PC-3 (cell line): Measurements from ENCODE around the gene AVL9. TPM values are rescaled to one million over a fixed set of nuclear protein-coding genes. Genes with fewer than 3 reads are reported as not detected.

Source experiments
- ATAC-seq: fragments of 200-7000 bp; cut with Tn5 transposase; 2 replicates; pipeline ENCODE4 v1.9.1; 2020; ENCODE audit warnings: mild to moderate bottlenecking, moderate library complexity
- BruUV-seq: library from RNA; stranded (reverse); fragments of 400-500 nt; replicated peaks from 2 replicates; lab custom pipeline; 2021; lab: Mats Ljungman, UMichigan
- CTCF ChIA-PET: fragments of 300-600 bp; sonication (Branson Sonifier 250); formaldehyde crosslinking; loops from one replicate; lab custom pipeline; 2022; ENCODE audit warnings: antibody characterized with exemption; lab: Charles Lee
- POLR2A ChIA-PET: fragments of 300-600 bp; sonication (Branson Sonifier 250); formaldehyde crosslinking; loops from one replicate; lab custom pipeline; 2022; ENCODE audit warnings: antibody characterized with exemption; ENCODE audit not compliant: unreplicated experiment; lab: Charles Lee
- DNase-seq: peaks from one replicate; pipeline ENCODE4 v3.0.0-alpha.2; 2015
- H2AFZ ChIP-seq: fragments of 300-600 bp; sonication (generic); 2 replicates; pipeline ENCODE4 v1.6.0; 2016; ENCODE audit warnings: antibody characterized with exemption, low read length
- H3F3A ChIP-seq: fragments of 300-600 bp; sonication (generic); one replicate; pipeline ENCODE4 v1.6.0; 2017; ENCODE audit warnings: antibody characterized with exemption, low read length, control low read depth, mild to moderate bottlenecking; ENCODE audit not compliant: unreplicated experiment
- H3K27ac ChIP-seq: fragments of 300-600 bp; sonication (generic); 2 replicates; pipeline ENCODE4 v1.5.1; 2016; ENCODE audit warnings: mild to moderate bottlenecking, low read length
- H3K27me3 ChIP-seq: fragments of 300-600 bp; sonication (generic); 2 replicates; pipeline ENCODE4 v1.6.1; 2016; ENCODE audit warnings: low read length, mixed read lengths
- H3K36me3 ChIP-seq: fragments of 300-600 bp; sonication (generic); 2 replicates; pipeline ENCODE4 v1.6.1; 2016; ENCODE audit warnings: low read depth, mixed run types, low read length, mixed read lengths
- H3K4me1 ChIP-seq: fragments of 300-600 bp; sonication (generic); 2 replicates; pipeline ENCODE4 v1.5.1; 2016; ENCODE audit warnings: low read length; ENCODE audit not compliant: insufficient read depth
- H3K4me2 ChIP-seq: fragments of 300-600 bp; sonication (generic); 2 replicates; pipeline ENCODE4 v1.6.0; 2016; ENCODE audit warnings: low read length
- H3K4me3 ChIP-seq: fragments of 300-600 bp; sonication (generic); 2 replicates; pipeline ENCODE4 v1.5.1; 2016; ENCODE audit warnings: mild to moderate bottlenecking, low read length, mixed read lengths
- H3K79me2 ChIP-seq: fragments of 300-600 bp; sonication (generic); 2 replicates; pipeline ENCODE4 v1.6.1; 2017; ENCODE audit warnings: low read length, mixed read lengths
- H3K9ac ChIP-seq: fragments of 300-600 bp; sonication (generic); 2 replicates; pipeline ENCODE4 v1.6.0; 2016; ENCODE audit warnings: mild to moderate bottlenecking, low read length
- H3K9me2 ChIP-seq: fragments of 300-600 bp; sonication (generic); replicated peaks from 2 replicates; pipeline ENCODE4 v1.6.1; 2016; ENCODE audit warnings: mixed run types, low read length, mixed read lengths
- H3K9me3 ChIP-seq: fragments of 300-600 bp; sonication (generic); 2 replicates; pipeline ENCODE4 v1.6.1; 2016; ENCODE audit warnings: low read length, mixed read lengths
- H4K20me1 ChIP-seq: fragments of 300-600 bp; sonication (generic); 2 replicates; pipeline ENCODE4 v1.6.1; 2016; ENCODE audit warnings: low read length, mixed read lengths
- EZH2 ChIP-seq: fragments of 300-600 bp; sonication (generic); IDR thresholded peaks from one replicate; pipeline ENCODE4 v1.6.1; 2017; ENCODE audit warnings: antibody characterized with exemption, mild to moderate bottlenecking, low read length; ENCODE audit not compliant: unreplicated experiment
- EZH2phosphoT487 ChIP-seq: fragments of 300-600 bp; sonication (generic); IDR thresholded peaks from 2 replicates; pipeline ENCODE4 v1.6.1; 2018; ENCODE audit warnings: mild to moderate bottlenecking, antibody characterized with exemption, low read length, borderline replicate concordance
- intact Hi-C: fragments of 100-400 bp; cut with micrococcal nuclease; formaldehyde crosslinking; loops from 2 replicates; pipeline ENCODE4 v1.9.0; 2023
- total RNA-seq: library from RNA; depleted of rRNA; stranded (reverse); fragments of >200 nt; gene quantifications from 2 replicates; pipeline ENCODE4 v1.2.3, GENCODE V29; 2014
- TF ChIP-seq, protein P1 (sequence below): fragments of 300-600 bp; sonication (generic); conservative IDR thresholded peaks from 2 replicates; pipeline ENCODE4 v1.5.1; 2017; ENCODE audit warnings: antibody characterized with exemption, low read depth, mild to moderate bottlenecking, low read length

The AVL9 gene
- total RNA-seq, 1 experiment from 2014 or later: 13.2 TPM

DNA sequence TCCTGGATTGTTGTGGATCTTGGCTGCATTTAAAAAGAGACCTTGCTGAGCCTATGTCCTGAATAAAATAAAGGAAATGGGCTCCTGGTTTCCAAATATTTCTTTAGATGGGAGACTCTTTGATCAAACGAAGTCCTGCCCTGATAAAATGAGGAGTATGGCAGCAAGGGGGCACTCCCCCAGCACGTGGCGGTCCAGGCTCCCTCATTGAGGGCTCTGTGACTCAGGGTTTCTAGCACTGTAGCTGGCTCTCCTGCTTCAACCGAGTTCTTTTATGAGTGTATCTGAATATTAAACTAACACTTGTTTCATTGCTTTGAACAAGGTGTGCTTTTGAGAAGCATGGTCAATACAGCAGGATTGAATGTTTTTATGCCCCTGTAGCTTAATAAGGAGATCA is 114.2 kb downstream of the AVL9 start:
- Histone ChIP-seq H3K9me3 (no peaks in the 10 kb centered on the region), H3K9ac (no peak overlapping the region), H3K4me1 (no peaks in the 10 kb centered on the region), H3K9me2 (no peaks in the 10 kb centered on the region), H2AFZ (no peak overlapping the region), H3K4me2 (no peak overlapping the region), H3K4me3 (no peak overlapping the region), H3K79me2 (no peaks in the 10 kb centered on the region), H3K27me3 (no peaks in the 10 kb centered on the region), H3K36me3 (no peaks in the 10 kb centered on the region), H4K20me1 (no peaks in the 10 kb centered on the region), H3K27ac (no peak overlapping the region), H3F3A (no peaks in the 10 kb centered on the region)
- intact Hi-C loops: no loop called here
- no TSS peak for BruUV-seq
- TF ChIP-seq EZH2phosphoT487 (no peak), EZH2 (no peak)
- TF ChIP-seq, protein P1, sequence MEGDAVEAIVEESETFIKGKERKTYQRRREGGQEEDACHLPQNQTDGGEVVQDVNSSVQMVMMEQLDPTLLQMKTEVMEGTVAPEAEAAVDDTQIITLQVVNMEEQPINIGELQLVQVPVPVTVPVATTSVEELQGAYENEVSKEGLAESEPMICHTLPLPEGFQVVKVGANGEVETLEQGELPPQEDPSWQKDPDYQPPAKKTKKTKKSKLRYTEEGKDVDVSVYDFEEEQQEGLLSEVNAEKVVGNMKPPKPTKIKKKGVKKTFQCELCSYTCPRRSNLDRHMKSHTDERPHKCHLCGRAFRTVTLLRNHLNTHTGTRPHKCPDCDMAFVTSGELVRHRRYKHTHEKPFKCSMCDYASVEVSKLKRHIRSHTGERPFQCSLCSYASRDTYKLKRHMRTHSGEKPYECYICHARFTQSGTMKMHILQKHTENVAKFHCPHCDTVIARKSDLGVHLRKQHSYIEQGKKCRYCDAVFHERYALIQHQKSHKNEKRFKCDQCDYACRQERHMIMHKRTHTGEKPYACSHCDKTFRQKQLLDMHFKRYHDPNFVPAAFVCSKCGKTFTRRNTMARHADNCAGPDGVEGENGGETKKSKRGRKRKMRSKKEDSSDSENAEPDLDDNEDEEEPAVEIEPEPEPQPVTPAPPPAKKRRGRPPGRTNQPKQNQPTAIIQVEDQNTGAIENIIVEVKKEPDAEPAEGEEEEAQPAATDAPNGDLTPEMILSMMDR: no peak
- ATAC-seq (no peak), DNase-seq (no peak)
- POLR2A ChIA-PET: no interaction called here
- CTCF ChIA-PET: interaction anchor here (0.5 kb wide), 1 partner anchor 1298 kb away, joined by 4 read pairs; no protein-coding TSS in a partner anchor

GRCh38 chr7:32611201-32612099 is 116.2 kb downstream of the AVL9 start:
- ChIA-PET CTCF (no interaction called here), POLR2A (no interaction called here)
- BruUV-seq: no TSS peak
- ATAC-seq (0 out of 2 replicates have a peak, but pooled peaks have one; percentile 13), DNase-seq (no peak)
- Histone ChIP-seq H4K20me1 (no peaks in the 10 kb centered on the region), H3F3A (no peaks in the 10 kb centered on the region), H2AFZ (no peak overlapping the region), H3K4me2 (no peak overlapping the region), H3K9me3 (no peaks in the 10 kb centered on the region), H3K9ac (no peak overlapping the region), H3K9me2 (no peaks in the 10 kb centered on the region), H3K27me3 (no peaks in the 10 kb centered on the region), H3K27ac (no peak overlapping the region), H3K79me2 (no peaks in the 10 kb centered on the region), H3K36me3 (no peaks in the 10 kb centered on the region), H3K4me1 (peaks cover under 1% of the 10 kb centered on the region; the same call in 1 of the 2 replicates), H3K4me3 (no peak overlapping the region)
- intact Hi-C loops: no loop called here
- no peak for TF ChIP-seq EZH2phosphoT487
- TF ChIP-seq, protein P1: no peak
- no peak for TF ChIP-seq EZH2

- TF ChIP-seq, protein P1: no peak
- TF ChIP-seq EZH2phosphoT487 (no peak), EZH2 (no peak)
- ChIA-PET CTCF (no interaction called here), POLR2A (no interaction called here)
- no peaks in the 10 kb centered on the region for H3K79me2 ChIP-seq
- H3K4me1 ChIP-seq: peaks cover 3% of the 10 kb centered on the region; the same call in 1 of the 2 replicates
- H3K36me3 ChIP-seq: no peaks in the 10 kb centered on the region
- no peaks in the 10 kb centered on the region for H3K27me3 ChIP-seq
- intact Hi-C loops: no loop called here
- no peaks in the 10 kb centered on the region for H3K9me2 ChIP-seq
- no peaks in the 10 kb centered on the region for H3F3A ChIP-seq
- no peaks in the 10 kb centered on the region for H3K9me3 ChIP-seq
- no peak overlapping the region for H3K9ac ChIP-seq
- BruUV-seq: no TSS peak
- H3K4me3 ChIP-seq: no peak overlapping the region
- ATAC-seq (peak; percentile 78), DNase-seq (peak; percentile 59)
- H2AFZ ChIP-seq: no peak overlapping the region
- no peaks in the 10 kb centered on the region for H4K20me1 ChIP-seq
- H3K27ac ChIP-seq: no peak overlapping the region
- H3K4me2 ChIP-seq: no peak overlapping the region
Measured at GRCh38 chr7:32616625-32617024, 121.3 kb downstream of the AVL9 start.
